GM06990 (cell line): ENCODE results near the gene PTPRC.

Experiments used
- DNase-seq: peaks from one replicate; pipeline ENCODE4 v3.0.0-alpha.2; 2011; ENCODE audit not compliant: insufficient read length; ENCODE audit errors: extremely low read depth
- H3K27me3 ChIP-seq: replicated peaks from 2 replicates; pipeline ENCODE4 v1.6.0; 2011; ENCODE audit warnings: low read length; ENCODE audit not compliant: control insufficient read depth, insufficient read depth
- H3K36me3 ChIP-seq: 2 replicates; pipeline ENCODE4 v1.5.1; 2011; ENCODE audit warnings: low read length; ENCODE audit not compliant: control insufficient read depth, insufficient read depth
- H3K4me3 ChIP-seq: replicated peaks from 2 replicates; pipeline ENCODE4 v1.5.1; 2011; ENCODE audit warnings: low read depth, mild to moderate bottlenecking, control low read depth, low read length
- TF ChIP-seq, protein P1 (sequence below): IDR thresholded peaks from 2 replicates; pipeline ENCODE4 v1.5.1; 2011; ENCODE audit warnings: low read length, control low read depth, mild to moderate bottlenecking, inconsistent platforms; ENCODE audit not compliant: insufficient read depth, poor library complexity, severe bottlenecking

The PTPRC gene

DNA sequence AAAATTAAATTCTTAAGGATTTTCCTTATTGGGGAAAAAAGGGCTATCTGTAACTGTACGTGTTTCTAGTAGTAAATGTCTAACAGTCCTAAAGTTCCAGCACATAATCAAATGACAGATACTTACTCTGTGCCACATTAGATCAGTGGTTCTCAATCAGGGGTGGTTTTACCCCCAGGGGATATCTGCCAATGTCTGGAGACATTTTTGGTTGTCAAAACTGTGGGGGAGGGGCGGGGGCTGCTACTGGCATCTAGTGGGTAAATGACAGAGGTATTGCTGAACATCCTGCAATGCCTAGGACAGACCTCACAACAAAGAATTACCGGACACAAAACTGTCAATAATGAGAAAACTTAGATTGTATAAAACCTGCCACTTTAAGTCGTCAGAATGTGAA lies 33.4 kb upstream of the PTPRC start:
- Histone ChIP-seq H3K4me3 (no peak overlapping the region), H3K27me3 (no peaks in the 10 kb centered on the region), H3K36me3 (no peaks in the 10 kb centered on the region)
- TF ChIP-seq, protein P1, sequence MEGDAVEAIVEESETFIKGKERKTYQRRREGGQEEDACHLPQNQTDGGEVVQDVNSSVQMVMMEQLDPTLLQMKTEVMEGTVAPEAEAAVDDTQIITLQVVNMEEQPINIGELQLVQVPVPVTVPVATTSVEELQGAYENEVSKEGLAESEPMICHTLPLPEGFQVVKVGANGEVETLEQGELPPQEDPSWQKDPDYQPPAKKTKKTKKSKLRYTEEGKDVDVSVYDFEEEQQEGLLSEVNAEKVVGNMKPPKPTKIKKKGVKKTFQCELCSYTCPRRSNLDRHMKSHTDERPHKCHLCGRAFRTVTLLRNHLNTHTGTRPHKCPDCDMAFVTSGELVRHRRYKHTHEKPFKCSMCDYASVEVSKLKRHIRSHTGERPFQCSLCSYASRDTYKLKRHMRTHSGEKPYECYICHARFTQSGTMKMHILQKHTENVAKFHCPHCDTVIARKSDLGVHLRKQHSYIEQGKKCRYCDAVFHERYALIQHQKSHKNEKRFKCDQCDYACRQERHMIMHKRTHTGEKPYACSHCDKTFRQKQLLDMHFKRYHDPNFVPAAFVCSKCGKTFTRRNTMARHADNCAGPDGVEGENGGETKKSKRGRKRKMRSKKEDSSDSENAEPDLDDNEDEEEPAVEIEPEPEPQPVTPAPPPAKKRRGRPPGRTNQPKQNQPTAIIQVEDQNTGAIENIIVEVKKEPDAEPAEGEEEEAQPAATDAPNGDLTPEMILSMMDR = no peak
- no peak for DNase-seq

DNA sequence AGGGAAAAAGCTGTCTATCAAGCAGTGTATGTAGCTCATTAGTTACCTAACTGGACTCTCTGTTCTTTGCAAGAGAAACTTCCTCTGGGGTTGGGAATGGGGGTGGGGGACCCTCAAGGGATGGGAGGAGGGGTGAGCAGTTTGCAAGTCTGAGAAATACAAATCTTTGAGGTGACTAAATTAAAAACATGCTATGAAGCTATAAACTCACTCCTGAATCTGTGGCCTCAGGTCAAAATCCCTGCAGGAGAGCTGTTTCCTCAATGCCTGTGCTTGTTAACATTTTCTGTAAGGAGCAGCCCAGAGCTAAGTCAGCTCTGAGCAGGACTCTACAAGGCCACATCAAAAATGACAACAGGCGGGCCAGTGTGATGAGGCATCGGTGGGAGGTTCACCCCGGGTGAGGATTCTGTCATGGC lies 32.8 kb upstream of the PTPRC start:
- DNase-seq = no peak
- no peak overlapping the region for H3K4me3 ChIP-seq
- TF ChIP-seq, protein P1 = no peak
- H3K36me3 ChIP-seq = no peaks in the 10 kb centered on the region
- H3K27me3 ChIP-seq = no peaks in the 10 kb centered on the region

DNA sequence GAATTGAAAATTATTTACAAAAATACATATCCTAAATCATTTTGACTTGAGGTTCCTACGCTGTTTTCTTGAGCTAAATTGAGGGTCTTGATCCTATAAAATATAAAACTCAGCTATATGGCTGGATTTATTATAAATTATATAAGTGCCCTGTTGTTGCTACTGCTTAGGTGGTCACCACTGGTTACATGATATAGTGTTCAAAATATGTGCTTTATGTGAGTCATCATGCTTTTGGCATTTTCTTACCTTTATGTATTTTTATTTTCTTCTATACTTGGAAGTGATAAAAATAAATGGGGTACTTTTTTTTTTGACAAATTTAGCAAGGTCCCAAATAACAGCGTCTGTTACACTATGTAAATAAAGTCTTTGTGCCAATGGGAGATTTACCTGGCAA lies 31.1 kb upstream of the PTPRC start:
- no peak for DNase-seq
- Histone ChIP-seq H3K36me3 (no peaks in the 10 kb centered on the region), H3K4me3 (no peak overlapping the region), H3K27me3 (no peaks in the 10 kb centered on the region)
- TF ChIP-seq, protein P1 = no peak

DNA sequence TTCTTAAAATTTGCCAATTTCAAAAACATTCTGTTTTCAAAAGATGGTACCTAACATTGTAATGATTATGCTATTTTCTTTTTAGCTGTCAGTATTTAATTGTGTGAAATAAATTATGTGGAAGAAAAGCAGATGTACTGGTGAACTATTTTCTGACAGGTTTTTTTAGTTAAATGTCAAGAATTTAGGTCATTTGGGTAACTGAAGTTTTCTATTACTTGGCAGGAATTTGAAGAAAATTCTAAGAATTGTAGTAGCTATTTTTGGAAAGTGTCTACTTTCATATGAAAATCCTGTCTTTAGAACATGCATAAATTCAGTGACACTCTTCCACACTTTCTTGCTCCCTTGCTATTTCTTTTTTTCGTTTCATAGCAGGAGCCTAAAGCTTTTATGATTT lies 28.5 kb upstream of the PTPRC start:
- no peaks in the 10 kb centered on the region for H3K27me3 ChIP-seq
- no peaks in the 10 kb centered on the region for H3K36me3 ChIP-seq
- no peak for DNase-seq
- H3K4me3 ChIP-seq = no peak overlapping the region
- TF ChIP-seq, protein P1 = no peak

DNA sequence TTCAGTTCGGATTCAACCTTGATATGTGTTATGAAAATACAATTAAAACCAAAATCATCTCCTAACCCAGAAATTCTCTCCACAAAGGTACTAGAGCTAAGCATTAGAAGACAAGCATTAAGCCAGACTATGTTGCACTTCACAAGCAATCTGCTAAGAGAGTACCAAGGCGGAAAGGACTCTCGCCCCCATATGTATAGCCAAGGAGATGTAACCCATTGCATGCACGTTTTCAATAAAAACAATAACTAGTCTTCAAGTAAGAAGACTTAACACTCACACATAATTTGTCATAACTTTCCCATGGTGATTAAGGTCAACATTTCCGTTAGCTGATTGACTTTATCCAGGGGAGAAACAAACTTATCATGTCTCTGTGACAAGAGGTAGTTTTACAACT lies 27.6 kb upstream of the PTPRC start:
- no peaks in the 10 kb centered on the region for H3K36me3 ChIP-seq
- H3K27me3 ChIP-seq = no peaks in the 10 kb centered on the region
- DNase-seq = no peak
- H3K4me3 ChIP-seq = no peak overlapping the region
- TF ChIP-seq, protein P1 = no peak
